NCI-H1048 (cell line): ENCODE measurements around the gene IRAK1BP1.
"Not testable (repeated sequence)": the region's sequence is repeated elsewhere in the genome, so short reads cannot be mapped to it uniquely, and the experiment has no call there.

Experiments used
- DNase-seq: peaks from one replicate; lab custom pipeline; 2025; lab: John Stamatoyannopoulos, UW

Gene IRAK1BP1

GRCh38 chr6:78867370-78868040 lies at the start of gene IRAK1BP1:
IRAK1BP1 (plus strand) TSS chr6:78867551; CDS start chr6:78867577, 26 bp downstream.
- DNase-seq = no peak

- no peak for DNase-seq
These were observed 43.3 kb upstream of the IRAK1BP1 start for GRCh38 chr6:78824045-78824444.

- DNase-seq = no peak
These were observed 37.9 kb upstream of the IRAK1BP1 start for GRCh38 chr6:78829407-78829806.

- no peak for DNase-seq
These were observed 36.5 kb upstream of the IRAK1BP1 start for GRCh38 chr6:78830805-78831204.

- no peak for DNase-seq
These were observed 35.9 kb upstream of the IRAK1BP1 start for GRCh38 chr6:78831492-78831891.

GRCh38 chr6:78832091-78832808 lies 35.1 kb upstream of the IRAK1BP1 start:
- no peak for DNase-seq

GRCh38 chr6:78835817-78836216 lies 31.5 kb upstream of the IRAK1BP1 start:
- no peak for DNase-seq

GRCh38 chr6:78836598-78836997 lies 30.8 kb upstream of the IRAK1BP1 start:
- no peak for DNase-seq

- DNase-seq = no peak
These were observed 26.2 kb upstream of the IRAK1BP1 start for GRCh38 chr6:78841111-78841510.

- DNase-seq = no peak
These were observed 24.4 kb upstream of the IRAK1BP1 start for GRCh38 chr6:78842953-78843352.

GRCh38 chr6:78844899-78845298 lies 22.5 kb upstream of the IRAK1BP1 start:
- DNase-seq = no peak

GRCh38 chr6:78845567-78845966 lies 21.8 kb upstream of the IRAK1BP1 start:
- DNase-seq = no peak

GRCh38 chr6:78850621-78851020 lies 16.7 kb upstream of the IRAK1BP1 start:
- no peak for DNase-seq

- no peak for DNase-seq
These were observed 16.2 kb upstream of the IRAK1BP1 start for GRCh38 chr6:78851156-78851555.

GRCh38 chr6:78854546-78854945 lies 12.8 kb upstream of the IRAK1BP1 start:
- no peak for DNase-seq

GRCh38 chr6:78858339-78858938 lies 8.9 kb upstream of the IRAK1BP1 start:
- not testable (repeated sequence) for DNase-seq

- no peak for DNase-seq
These were observed 5.8 kb upstream of the IRAK1BP1 start for GRCh38 chr6:78861509-78861908.

GRCh38 chr6:78863576-78863975 lies 3.8 kb upstream of the IRAK1BP1 start:
- DNase-seq = no peak

- DNase-seq = no peak
These were observed 2.4 kb upstream of the IRAK1BP1 start for GRCh38 chr6:78864957-78865356.

GRCh38 chr6:78867020-78867369 lies 356 bp upstream of the IRAK1BP1 start:
- no peak for DNase-seq

- DNase-seq = no peak
These were observed 765 bp downstream of the IRAK1BP1 start for GRCh38 chr6:78868116-78868515.

GRCh38 chr6:78875505-78875904 lies 8.2 kb downstream of the IRAK1BP1 start:
- DNase-seq = no peak

- no peak for DNase-seq
These were observed 16.3 kb downstream of the IRAK1BP1 start for GRCh38 chr6:78883651-78884050.
